ENCODE measurements around the gene UBE2L3. TPM values are rescaled to one million over a fixed set of nuclear protein-coding genes. Genes with fewer than 3 reads are reported as not detected.
"Not testable (repeated sequence)": the region's sequence is repeated elsewhere in the genome, so short reads cannot be mapped to it uniquely, and the experiment has no call there.

Gene UBE2L3
- polyA plus RNA-seq, 4 donors: 54.0 to 82.1 (median 64.7) TPM

DNA sequence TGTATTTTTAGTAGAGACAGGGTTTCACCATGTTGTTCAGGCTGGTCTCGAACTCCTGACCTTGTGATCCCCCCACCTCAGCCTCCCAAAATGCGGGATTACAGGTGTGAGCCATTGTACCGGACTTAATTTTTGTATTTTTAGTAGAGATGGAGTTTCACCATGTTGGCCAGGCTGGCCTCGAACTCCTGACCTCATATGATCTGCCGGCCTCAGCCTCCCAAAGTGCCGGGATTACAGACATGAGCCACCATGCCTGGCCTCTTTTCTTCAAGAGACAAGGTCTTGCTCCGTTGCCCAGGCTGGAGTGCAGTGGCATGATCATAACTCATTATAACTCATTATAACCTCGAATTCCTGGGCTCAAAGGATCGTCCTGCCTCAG is 13.1 kb downstream of the UBE2L3 start:
- not testable (repeated sequence) for H3K9me3 ChIP-seq (ENCODE audit: control insufficient read depth in 2 of 2, insufficient read depth in 1 of 2, low read depth in 1 of 2, low read length in 1 of 2); FAIRE-seq; H3K27me3 ChIP-seq (ENCODE audit: control insufficient read depth in 3 of 3, insufficient read depth in 3 of 3, low read length in 3 of 3); H3K4me3 ChIP-seq (ENCODE audit: low read depth in 1 of 3, low read length in 3 of 3); H3K27ac ChIP-seq (ENCODE audit: low read depth in 1 of 3, low read length in 2 of 3); DNase-seq; H3K4me1 ChIP-seq (ENCODE audit: control insufficient read depth in 3 of 3, insufficient read depth in 2 of 3, low read depth in 1 of 3, low read length in 2 of 3)
- WGBS, 3 donors: 86 to 94% (median 91%) methylated on average over 9 of the region's 9 CpGs
- peaks cover 0 to 36% (median 0%) of the 10 kb centered on the region in 3 donors for H3K36me3 ChIP-seq (ENCODE audit: control insufficient read depth in 3 of 3, insufficient read depth in 2 of 3, low read depth in 1 of 3, low read length in 3 of 3)

DNA sequence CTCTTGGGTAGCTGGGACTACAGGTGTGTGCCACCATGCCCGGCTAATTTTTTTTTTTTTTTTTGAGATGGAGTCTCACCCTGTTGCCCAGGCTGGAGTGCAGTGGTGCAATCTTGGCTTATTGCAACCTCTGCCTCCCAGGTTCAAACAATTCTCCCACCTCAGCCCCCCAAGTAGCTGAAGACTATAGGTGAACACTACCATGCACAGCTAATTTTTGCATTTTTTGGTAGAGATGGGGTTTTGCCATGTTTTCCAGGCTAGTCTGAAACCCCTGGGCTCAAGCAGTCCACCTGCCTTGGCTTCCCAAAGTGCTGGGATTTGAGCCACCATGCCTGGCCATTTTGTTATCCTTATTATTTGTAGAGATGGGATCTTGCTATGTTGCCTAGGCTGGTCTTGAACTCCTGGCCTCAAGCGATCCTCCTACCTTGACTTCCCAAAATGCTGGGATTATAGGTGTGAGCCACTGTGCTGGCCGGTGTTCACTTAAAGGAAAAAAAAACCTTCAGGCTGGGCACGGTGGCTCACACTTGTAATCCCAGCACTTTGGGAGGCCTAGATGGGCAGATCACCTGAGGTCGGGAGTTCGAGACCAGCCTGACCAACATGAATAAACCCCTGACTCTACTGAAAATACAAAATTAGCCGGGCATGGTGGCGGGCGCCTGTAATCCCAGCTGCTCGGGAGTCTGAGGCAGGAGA is 13.6 kb downstream of the UBE2L3 start:
- 87 to 94% (median 90%) methylated on average over 10 of the region's 10 CpGs for WGBS, 3 donors
- not testable (repeated sequence) for DNase-seq

GRCh38 chr22:21582801-21583740 is 15.6 kb downstream of the UBE2L3 start:
- H3K4me1 ChIP-seq (ENCODE audit: control insufficient read depth in 3 of 3, insufficient read depth in 2 of 3, low read depth in 1 of 3, low read length in 2 of 3): peaks cover 2 to 7% (median 4%) of the 10 kb centered on the region in 3 donors
- H3K36me3 ChIP-seq (ENCODE audit: control insufficient read depth in 3 of 3, insufficient read depth in 2 of 3, low read depth in 1 of 3, low read length in 3 of 3): peaks cover 0 to 39% (median 0%) of the 10 kb centered on the region in 3 donors
- WGBS, 3 donors: 45 to 67% (median 55%) methylated on average over 10 of the region's 10 CpGs
- H3K27ac ChIP-seq (ENCODE audit: low read depth in 1 of 3, low read length in 2 of 3): no peak overlapping the region
- H3K27me3 ChIP-seq (ENCODE audit: control insufficient read depth in 3 of 3, insufficient read depth in 3 of 3, low read length in 3 of 3): no peaks in the 10 kb centered on the region
- H3K9me3 ChIP-seq (ENCODE audit: control insufficient read depth in 2 of 2, insufficient read depth in 1 of 2, low read depth in 1 of 2, low read length in 1 of 2): no peaks in the 10 kb centered on the region
- H3K4me3 ChIP-seq (ENCODE audit: low read depth in 1 of 3, low read length in 3 of 3): no peak overlapping the region
- DNase-seq: no peak
- FAIRE-seq: no peak

More for the DNA sequence above, 13.6 kb downstream of the UBE2L3 start:
- not testable (repeated sequence) for H3K4me1 ChIP-seq (ENCODE audit: control insufficient read depth in 3 of 3, insufficient read depth in 2 of 3, low read depth in 1 of 3, low read length in 2 of 3); H3K9me3 ChIP-seq (ENCODE audit: control insufficient read depth in 2 of 2, insufficient read depth in 1 of 2, low read depth in 1 of 2, low read length in 1 of 2); H3K4me3 ChIP-seq (ENCODE audit: low read depth in 1 of 3, low read length in 3 of 3); H3K27me3 ChIP-seq (ENCODE audit: control insufficient read depth in 3 of 3, insufficient read depth in 3 of 3, low read length in 3 of 3); H3K27ac ChIP-seq (ENCODE audit: low read depth in 1 of 3, low read length in 2 of 3); FAIRE-seq
- H3K36me3 ChIP-seq (ENCODE audit: control insufficient read depth in 3 of 3, insufficient read depth in 2 of 3, low read depth in 1 of 3, low read length in 3 of 3): peaks cover 0 to 39% (median 0%) of the 10 kb centered on the region in 3 donors

DNA sequence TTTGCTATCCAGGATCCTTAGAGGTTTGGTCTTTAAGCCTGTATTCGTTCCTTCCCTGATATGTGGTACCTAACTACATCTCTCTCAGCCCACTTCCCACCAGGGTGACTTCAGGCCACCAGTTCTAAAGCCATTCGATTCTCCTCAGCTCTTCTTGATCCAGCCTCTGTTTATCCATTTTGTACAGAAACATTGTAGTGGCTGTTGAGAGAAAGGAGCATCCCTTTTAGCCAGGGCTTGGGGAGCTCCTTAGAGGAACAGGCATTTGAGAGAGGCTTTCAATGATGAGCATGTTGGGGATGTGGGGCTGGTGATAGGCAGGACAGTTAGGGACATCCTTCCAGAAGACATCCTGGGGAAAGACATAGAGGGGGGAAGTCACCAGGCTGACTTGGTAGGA is 17.9 kb downstream of the UBE2L3 start:
- FAIRE-seq (no peak), DNase-seq (no peak)
- no peaks in the 10 kb centered on the region for H3K9me3 ChIP-seq (ENCODE audit: control insufficient read depth in 2 of 2, insufficient read depth in 1 of 2, low read depth in 1 of 2, low read length in 1 of 2)
- H3K36me3 ChIP-seq (ENCODE audit: control insufficient read depth in 3 of 3, insufficient read depth in 2 of 3, low read depth in 1 of 3, low read length in 3 of 3): peaks cover 0 to 41% (median 0%) of the 10 kb centered on the region in 3 donors
- H3K4me1 ChIP-seq (ENCODE audit: control insufficient read depth in 3 of 3, insufficient read depth in 2 of 3, low read depth in 1 of 3, low read length in 2 of 3): no peaks in the 10 kb centered on the region
- H3K27ac ChIP-seq (ENCODE audit: low read depth in 1 of 3, low read length in 2 of 3): no peak overlapping the region
- H3K27me3 ChIP-seq (ENCODE audit: control insufficient read depth in 3 of 3, insufficient read depth in 3 of 3, low read length in 3 of 3): no peaks in the 10 kb centered on the region
- WGBS, 3 donors: 79 to 86% (median 79%) methylated on average over 2 of the region's 2 CpGs
- no peak overlapping the region for H3K4me3 ChIP-seq (ENCODE audit: low read depth in 1 of 3, low read length in 3 of 3)

DNA sequence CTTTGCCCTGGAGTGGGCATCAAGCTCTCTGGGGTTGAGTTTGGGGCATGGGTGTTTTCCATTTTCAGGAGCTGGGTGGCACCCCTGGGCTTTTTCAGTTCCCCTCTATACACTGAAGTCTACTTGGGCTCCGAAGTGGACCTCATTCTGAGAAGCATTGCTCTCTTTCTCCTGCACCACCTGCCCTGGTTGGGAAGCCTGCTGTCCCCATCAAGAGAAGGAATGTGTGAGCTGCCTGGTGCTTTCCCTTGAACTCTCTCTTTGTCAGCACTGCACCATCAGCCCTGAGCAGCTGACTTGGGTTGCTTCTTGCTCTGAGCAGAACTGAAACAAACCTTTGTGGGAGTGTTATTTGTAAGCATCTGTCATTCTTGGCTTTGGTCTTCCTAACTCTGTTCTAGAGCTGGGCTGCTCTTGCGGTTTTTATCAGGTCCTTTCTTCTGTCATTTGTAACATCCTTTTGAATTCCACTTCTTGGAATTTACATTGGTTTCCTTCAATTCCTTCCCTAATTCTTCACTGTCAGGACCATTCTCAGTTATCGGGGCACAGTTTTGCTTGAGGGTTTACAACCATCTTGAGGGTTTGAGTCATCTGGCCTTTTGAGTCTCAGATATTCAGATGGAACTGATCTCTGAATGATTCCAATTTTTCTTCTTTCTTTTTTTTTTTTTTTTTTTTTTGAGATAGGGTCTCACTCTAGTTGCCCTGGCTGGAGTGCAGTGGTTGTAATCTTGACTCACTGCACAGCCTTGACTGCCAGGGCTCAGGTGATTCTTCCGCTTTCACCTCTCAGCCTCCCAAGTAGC is 20.5 kb downstream of the UBE2L3 start:
- H3K27ac ChIP-seq (ENCODE audit: low read depth in 1 of 3, low read length in 2 of 3): no peak overlapping the region
- no peak for DNase-seq
- H3K27me3 ChIP-seq (ENCODE audit: control insufficient read depth in 3 of 3, insufficient read depth in 3 of 3, low read length in 3 of 3): no peaks in the 10 kb centered on the region
- no peaks in the 10 kb centered on the region for H3K9me3 ChIP-seq (ENCODE audit: control insufficient read depth in 2 of 2, insufficient read depth in 1 of 2, low read depth in 1 of 2, low read length in 1 of 2)
- H3K4me3 ChIP-seq (ENCODE audit: low read depth in 1 of 3, low read length in 3 of 3): no peak overlapping the region
- peaks cover under 1 to 50% (median 6%) of the 10 kb centered on the region in 3 donors for H3K36me3 ChIP-seq (ENCODE audit: control insufficient read depth in 3 of 3, insufficient read depth in 2 of 3, low read depth in 1 of 3, low read length in 3 of 3)
- H3K4me1 ChIP-seq (ENCODE audit: control insufficient read depth in 3 of 3, insufficient read depth in 2 of 3, low read depth in 1 of 3, low read length in 2 of 3): no peaks in the 10 kb centered on the region
- no peak for FAIRE-seq
- 65 to 69% (median 68%) methylated on average over 4 of the region's 4 CpGs for WGBS, 3 donors

GRCh38 chr22:21589396-21589795 is 21.9 kb downstream of the UBE2L3 start:
- Histone ChIP-seq H3K27me3 (ENCODE audit: control insufficient read depth in 3 of 3, insufficient read depth in 3 of 3, low read length in 3 of 3) (no peaks in the 10 kb centered on the region), H3K27ac (ENCODE audit: low read depth in 1 of 3, low read length in 2 of 3) (no peak overlapping the region), H3K4me3 (ENCODE audit: low read depth in 1 of 3, low read length in 3 of 3) (no peak overlapping the region), H3K9me3 (ENCODE audit: control insufficient read depth in 2 of 2, insufficient read depth in 1 of 2, low read depth in 1 of 2, low read length in 1 of 2) (no peaks in the 10 kb centered on the region), H3K36me3 (ENCODE audit: control insufficient read depth in 3 of 3, insufficient read depth in 2 of 3, low read depth in 1 of 3, low read length in 3 of 3) (peaks cover 4 to 55% (median 18%) of the 10 kb centered on the region in 3 donors), H3K4me1 (ENCODE audit: control insufficient read depth in 3 of 3, insufficient read depth in 2 of 3, low read depth in 1 of 3, low read length in 2 of 3) (no peaks in the 10 kb centered on the region)
- FAIRE-seq: no peak
- WGBS, 3 donors: 88 to 92% (median 89%) methylated on average over 8 of the region's 8 CpGs
- no peak for DNase-seq

DNA sequence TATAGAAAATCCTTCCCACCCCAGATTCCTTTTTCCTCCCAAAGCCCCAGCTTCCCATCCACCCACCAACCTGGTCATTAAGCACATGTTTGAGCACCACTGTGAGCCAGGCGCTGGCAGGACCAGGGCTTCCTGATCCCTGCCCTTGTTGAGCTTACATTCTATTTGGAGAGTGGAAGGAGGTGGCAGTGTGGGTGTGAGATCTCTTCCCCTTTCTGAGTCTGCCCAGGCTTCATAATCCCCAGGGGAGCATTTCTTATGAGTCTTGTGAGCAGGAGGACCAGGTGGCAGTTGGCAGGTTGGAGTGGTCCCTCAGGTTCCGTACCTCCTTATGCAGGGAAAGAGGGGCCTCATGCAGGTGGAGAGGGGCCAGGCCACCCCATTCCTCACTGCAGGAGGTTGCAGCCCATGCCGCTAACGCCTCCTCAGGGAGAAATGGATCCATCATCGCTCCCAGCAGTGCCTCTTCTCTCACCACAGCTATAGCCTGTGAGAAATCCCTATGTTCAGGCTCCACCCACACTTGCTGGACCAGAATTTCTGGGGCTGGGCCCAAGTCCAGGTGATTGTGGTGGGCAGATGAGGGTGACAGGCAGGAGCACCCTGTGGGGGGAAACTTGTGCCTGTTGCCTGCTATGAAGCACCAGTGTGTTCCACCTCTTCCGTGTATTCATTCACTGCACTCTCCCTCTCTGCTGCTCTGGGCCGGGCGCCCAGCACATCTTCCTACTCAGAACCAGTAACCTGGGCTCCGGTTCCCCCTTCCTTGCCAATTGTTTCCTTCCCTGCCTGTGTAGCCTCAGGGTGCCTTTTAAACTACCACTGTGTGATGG is 23.5 kb downstream of the UBE2L3 start:
- Histone ChIP-seq H3K4me3 (ENCODE audit: low read depth in 1 of 3, low read length in 3 of 3) (no peak overlapping the region), H3K36me3 (ENCODE audit: control insufficient read depth in 3 of 3, insufficient read depth in 2 of 3, low read depth in 1 of 3, low read length in 3 of 3) (peaks cover 4 to 60% (median 22%) of the 10 kb centered on the region in 3 donors), H3K4me1 (ENCODE audit: control insufficient read depth in 3 of 3, insufficient read depth in 2 of 3, low read depth in 1 of 3, low read length in 2 of 3) (no peaks in the 10 kb centered on the region), H3K27me3 (ENCODE audit: control insufficient read depth in 3 of 3, insufficient read depth in 3 of 3, low read length in 3 of 3) (no peaks in the 10 kb centered on the region), H3K27ac (ENCODE audit: low read depth in 1 of 3, low read length in 2 of 3) (no peak overlapping the region), H3K9me3 (ENCODE audit: control insufficient read depth in 2 of 2, insufficient read depth in 1 of 2, low read depth in 1 of 2, low read length in 1 of 2) (no peaks in the 10 kb centered on the region)
- DNase-seq: no peak
- FAIRE-seq: no peak
- 87 to 96% (median 91%) methylated on average over 9 of the region's 9 CpGs for WGBS, 3 donors

All from small intestine (tissue), 7 donors.